ENCODE measurements around the gene DSC2.
"Not testable (repeated sequence)": the region's sequence is repeated elsewhere in the genome, so short reads cannot be mapped to it uniquely, and the experiment has no call there.

DSC2 gene

DNA sequence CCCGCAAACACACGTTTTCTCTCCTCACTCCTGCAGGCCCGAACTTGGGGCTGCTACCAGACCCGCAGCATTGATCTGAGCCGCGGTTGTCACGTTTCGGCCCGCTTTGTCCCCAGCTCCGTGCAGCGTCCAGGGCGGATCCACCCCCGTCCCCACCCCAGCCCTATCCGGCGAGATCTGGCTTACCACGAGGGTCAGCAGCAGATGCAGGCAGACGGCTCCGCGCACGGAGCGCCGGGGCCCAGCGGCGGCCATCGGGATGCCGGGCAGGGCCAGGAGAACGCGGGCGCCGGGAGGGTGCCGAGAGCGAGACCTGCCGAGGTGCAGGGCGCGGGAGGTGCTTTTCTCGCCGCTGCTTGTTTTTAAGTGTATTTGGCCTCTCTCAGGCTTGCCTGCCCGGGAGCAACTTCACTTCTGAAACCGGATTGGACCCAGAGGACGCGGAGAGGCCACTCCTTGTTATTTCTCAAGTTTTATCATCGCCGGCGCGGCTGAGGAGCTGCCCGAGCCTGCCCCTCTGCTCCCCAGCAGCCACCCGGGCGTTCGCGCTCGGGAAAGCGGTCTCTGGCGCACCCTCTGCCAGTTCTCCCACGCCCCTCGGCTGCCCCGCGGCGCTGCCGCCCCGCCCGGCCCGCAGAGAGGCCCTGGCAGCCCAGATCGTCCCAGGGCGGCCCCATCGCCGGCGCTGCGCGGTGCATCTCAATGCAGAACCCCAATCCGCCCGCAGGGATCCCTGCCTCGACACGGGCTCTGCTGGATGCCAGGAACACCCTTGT lies 59.6 kb downstream of the DSC2 start, which contains the start of gene DSC3:
DSC3 (minus strand) TSS at position 337 of the 776 bp plus-strand sequence; CDS start at position 255, 82 bp downstream.
- no peak for DNase-seq

DNA sequence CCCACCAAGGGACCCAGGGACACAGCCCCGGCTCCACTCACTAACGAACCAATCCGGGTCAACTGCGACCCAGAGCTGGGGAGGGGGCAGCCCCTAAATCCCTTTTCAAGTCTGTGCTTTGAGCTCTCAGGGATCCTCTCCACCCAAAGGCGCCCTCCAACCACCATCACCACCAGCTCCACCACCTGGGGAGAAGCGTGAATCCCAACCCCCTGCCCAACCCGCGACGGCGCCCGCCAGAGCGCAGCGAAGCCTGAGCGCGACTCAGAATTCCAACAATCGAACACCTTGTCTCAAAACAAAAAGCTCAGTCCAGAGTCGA lies 60.2 kb downstream of the DSC2 start:
- DNase-seq, result no peak

DNA sequence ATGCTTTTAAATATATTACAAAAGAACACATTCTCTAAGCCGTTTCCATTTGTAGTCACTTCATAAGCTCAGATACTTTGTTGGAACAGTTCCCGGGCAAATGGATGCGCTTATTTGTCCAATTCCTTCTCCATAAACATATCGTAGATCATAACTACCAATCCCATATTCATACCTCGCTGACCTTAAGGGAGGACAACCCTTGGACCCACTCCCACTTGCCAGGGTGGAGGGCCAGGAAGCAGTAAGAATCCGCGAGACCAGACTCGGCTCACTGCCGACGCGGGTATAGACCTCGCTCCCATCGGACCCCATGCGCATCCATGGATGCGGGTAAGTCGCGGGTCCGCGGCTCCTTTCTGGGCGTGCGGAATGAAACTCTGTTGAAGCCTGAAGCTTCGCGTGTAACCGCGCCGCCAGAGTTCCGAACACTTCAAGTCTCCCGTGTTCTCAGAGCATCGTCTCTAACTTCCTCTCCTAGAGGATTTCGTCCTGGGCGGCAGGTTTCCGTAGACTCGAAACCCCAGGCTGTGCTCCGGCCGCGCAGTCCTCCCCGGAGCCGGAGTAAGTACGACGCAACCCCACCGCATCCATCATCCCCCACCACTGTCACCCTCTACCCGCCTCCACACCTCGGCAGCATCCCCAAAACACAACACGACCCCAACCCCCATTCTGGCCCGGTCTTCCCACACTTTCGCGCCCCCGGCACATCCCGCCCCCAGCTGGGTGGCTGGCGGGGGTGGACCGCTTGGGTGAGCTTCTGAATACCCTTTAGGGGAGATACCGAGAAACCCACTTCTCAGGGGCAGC lies 60.7 kb downstream of the DSC2 start:
- no peak for DNase-seq

DNA sequence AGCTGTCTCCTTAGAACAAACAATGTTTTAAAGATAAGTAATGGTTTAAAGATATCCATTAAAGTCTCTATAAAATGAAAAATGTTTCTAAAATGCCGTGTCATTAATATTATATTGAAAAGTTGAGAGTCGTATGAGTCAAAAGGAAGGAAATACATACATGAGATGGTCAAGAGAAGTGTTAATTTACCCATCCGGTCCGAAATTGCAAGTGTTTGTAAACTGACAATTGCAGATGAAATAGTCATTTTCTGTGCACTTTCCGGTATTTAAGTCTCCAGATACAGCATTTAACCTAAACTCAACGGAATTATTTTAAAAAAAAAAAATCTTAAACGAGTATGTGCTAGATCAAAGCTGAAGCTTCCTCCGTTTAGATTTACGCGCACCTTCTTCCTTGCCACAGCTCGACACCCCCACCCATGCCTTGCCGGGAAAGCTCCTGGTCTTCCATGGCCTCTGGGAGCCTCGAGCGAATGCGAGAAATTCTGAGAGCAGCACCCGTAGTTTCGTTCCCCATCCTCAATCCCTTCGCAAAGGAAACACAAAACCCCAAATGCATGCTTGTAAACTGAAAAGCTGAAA lies 61.4 kb downstream of the DSC2 start:
- DNase-seq, result no peak

DNA sequence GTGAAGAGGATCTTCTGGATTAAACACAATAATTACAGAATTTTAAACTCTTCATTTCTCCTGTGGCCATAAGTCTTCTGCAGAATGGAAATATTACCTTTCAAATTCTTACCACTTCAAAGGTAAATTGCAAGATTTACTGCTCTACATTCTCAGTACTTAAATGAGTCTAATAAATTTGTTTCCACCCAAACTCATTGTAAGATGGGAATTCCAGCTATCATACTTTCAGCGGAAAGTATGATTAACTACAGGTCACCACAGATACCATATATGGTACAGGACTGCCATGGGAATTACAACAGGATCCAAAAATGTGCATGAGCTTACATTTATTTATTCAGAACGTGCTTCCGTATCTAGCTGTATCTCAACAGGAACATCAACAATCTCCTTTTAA lies 62.8 kb downstream of the DSC2 start:
- no peak for DNase-seq

DNA sequence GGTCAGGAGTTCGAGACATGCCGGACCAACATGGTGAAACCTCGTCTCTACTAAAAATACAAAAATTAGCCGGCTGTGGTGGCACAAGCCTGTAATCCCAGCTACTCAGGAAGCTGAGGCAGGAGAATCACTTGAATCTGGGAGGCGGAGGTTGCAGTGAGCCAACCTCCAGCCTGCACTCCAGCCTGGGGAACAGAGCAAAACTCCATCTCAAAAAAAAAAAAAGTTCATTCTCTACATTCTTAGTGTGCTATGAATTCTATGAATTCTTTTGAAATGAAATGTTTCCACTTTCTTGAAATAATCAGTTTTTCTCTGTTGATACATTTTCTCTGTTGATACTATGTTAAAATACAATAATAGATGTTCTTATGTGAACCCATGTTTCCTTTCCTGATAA lies 64.5 kb downstream of the DSC2 start:
- DNase-seq, result not testable (repeated sequence)

DNA sequence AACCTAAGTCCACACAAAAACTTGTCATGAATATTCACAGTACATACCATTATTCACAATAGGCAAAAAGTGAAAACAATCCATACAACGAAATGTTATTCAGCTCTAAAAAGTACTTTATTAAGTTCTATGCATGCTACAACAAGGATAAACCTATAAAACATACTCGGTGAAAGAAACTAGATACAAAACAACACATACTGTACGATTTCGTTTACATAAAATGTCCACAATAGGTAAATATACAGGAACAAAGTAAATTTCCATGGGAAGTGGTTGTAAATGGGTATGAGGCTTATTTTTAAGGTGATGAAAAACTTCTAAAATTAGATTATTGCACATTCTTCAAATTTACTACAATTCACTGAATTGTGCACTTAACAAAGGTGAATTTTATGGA lies 67.7 kb downstream of the DSC2 start:
- no peak for DNase-seq

DNA sequence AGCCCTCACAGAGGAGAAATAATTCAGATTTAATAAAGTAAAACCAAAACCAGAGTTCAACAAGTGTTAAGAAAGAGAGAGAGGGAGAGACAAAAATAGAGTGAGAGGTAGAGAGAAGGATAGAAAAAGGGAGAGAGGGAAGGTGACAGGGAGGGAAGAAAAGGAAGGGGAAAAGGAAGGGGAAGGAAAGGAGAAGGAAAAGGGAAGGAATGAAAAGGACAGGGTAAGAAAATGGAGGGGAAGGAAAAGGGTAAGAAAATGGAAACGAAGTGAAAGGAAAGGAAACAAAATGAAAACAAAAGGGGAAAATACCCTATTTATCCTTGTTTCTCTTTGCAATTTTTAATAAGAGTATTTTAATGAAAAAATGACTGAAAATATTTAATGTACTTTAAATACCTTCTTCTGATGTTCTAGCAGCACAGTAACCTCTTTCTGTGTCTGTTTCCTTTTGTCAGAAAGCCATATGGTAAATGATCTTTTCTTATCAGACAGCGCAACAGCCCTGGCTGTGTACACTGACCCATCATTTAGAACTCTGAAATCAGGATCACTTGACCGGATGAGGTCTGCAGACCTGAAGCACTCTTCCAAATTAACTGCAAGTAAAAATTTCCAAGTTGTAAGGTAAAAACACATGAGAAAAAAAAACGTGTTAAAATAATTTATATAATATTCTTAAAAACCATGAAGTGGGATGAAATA lies 71.5 kb downstream of the DSC2 start:
- DNase-seq, result no peak

DNA sequence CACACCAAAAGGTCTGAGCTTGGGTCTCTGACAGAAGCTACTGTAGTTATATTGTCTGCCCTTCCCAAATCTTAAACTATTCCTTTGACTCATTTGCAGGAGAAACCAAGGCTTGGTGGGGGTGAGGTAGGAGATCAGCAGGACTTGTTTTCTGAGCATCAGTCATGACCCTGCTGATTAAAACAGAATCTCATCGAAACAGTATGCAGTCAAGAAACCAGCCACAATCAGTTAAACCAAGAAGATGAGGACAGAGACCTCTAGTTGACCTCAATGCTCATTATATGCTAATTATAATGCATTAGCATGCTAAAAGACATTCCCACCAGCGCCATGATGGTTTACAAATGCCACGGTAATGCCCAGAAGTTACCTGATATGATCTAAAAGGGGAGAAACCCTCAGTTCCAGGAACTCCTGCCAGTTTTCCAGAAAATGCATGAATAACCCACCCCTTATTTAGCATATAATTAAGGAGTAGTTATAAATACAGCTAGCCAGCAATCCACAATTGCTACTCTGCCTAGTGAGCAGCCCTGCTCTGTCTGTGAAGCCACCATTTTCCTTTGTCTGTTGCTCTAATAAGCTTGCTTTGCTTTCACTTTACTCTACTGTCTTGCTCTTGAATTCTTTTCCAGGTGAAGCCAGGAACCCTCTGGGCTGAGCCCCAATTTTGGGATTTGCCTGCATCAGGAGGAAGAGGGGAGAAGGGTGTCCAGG lies 86.3 kb downstream of the DSC2 start:
- no peak for DNase-seq

DNA sequence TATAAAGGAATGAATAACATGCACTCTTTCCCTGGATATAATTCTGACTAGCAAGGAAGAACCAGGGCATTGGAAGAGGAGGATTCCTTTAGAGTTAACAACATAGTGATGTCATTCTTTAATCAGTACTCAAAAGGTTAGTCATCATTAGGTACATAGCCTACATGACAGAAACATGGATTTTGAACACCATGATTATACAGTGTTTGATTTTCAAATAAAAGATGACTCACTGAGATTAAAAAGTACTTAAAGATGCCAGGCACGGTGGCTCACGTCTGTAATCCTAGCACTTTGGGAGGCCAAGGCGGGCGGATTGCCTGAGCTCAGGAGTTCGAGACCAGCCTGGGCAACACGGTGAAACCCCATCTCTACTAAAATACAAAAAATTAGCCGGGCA lies 90.8 kb downstream of the DSC2 start:
- DNase-seq, result not testable (repeated sequence)

DNA sequence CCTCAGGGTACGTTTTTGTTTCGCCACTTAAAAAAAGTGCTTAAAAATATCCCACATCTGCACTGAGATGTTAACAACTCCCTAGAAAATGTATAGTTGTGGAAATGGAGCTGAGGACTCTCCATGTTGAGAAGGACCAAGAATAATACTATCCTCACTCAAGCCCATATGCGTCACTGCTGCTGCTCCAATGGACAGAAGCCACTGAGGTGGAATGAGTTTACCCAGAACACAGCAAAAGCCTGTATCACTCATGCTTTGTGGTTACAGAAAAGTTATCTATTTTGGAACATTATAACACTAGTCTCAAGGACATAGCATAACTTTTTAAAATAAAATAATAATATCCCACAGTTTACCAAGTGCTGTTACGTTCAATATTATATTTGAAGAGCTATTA lies 91.6 kb downstream of the DSC2 start:
- no peak for DNase-seq
